H1 (cell line): ENCODE measurements around the gene VAMP4.

Experiments used
- CTCF ChIP-seq, 3 experiments: IDR thresholded peaks; 1 replicate in 2 of 3; 2 replicates in 1 of 3; pipeline versions ENCODE4 v1.5.1 to v1.6.1; 2011; ENCODE audit warnings: low read length in 3 of 3, mild to moderate bottlenecking in 3 of 3, inconsistent platforms in 2 of 3, low read depth in 1 of 3, moderate library complexity in 1 of 3; ENCODE audit not compliant: insufficient read depth in 1 of 3; ENCODE audit errors: control extremely low read depth in 1 of 3
- EZH2 ChIP-seq: fragments of 200-600 bp; sonication (generic); IDR thresholded peaks from 2 replicates; pipeline ENCODE4 v1.7.1; 2012; ENCODE audit warnings: low read depth, mild to moderate bottlenecking, moderate library complexity, low read length, inconsistent platforms; ENCODE audit not compliant: severe bottlenecking
- FOSL1 ChIP-seq: IDR thresholded peaks from 2 replicates; pipeline ENCODE4 v1.6.1; 2011; ENCODE audit warnings: mild to moderate bottlenecking, low read depth, low read length, moderate library complexity; ENCODE audit not compliant: insufficient read depth
- POLR2A ChIP-seq, 2 experiments: IDR thresholded peaks; 1 replicate in 1 of 2; 2 replicates in 1 of 2; pipeline ENCODE4 v1.6.1; 2011; ENCODE audit warnings: low read depth in 2 of 2, low read length in 2 of 2, mild to moderate bottlenecking in 2 of 2; ENCODE audit errors: control extremely low read depth in 1 of 2
- SP2 ChIP-seq: IDR thresholded peaks from 2 replicates; pipeline ENCODE4 v1.6.1; 2012; ENCODE audit warnings: mild to moderate bottlenecking, low read length, inconsistent platforms
- TAF1 ChIP-seq: IDR thresholded peaks from 2 replicates; pipeline ENCODE4 v1.6.1; 2011; ENCODE audit warnings: mild to moderate bottlenecking, low read depth, low read length

- TF ChIP-seq TAF1 (no peak), FOSL1 (no peak), POLR2A (IDR thresholded peaks at IDR 0.05; ENCODE audit: control extremely low read depth in 1 of 2, low read depth in 2 of 2, low read length in 2 of 2) (no peak), CTCF (IDR thresholded peaks at IDR 0.05; ENCODE audit: control extremely low read depth in 1 of 3, insufficient read depth in 1 of 3, low read depth in 1 of 3, low read length in 3 of 3) (no peak), SP2 (no peak), EZH2 (no peak)
Measured at GRCh38 chr1:171676823-171677222, 65.0 kb downstream of the VAMP4 start.
